Fibroblast of lung (primary cell): ENCODE measurements around the gene COL3A1. TPM values are rescaled to one million over a fixed set of nuclear protein-coding genes. Genes with fewer than 3 reads are reported as not detected.

Experiments used
- DNase-seq, 2 donors: peaks; one replicate each; pipeline versions ENCODE4 v3.0.0 to v3.0.0-alpha.2; 2010; ENCODE audit warnings: low read depth in 2 of 2
- H2AFZ ChIP-seq: 2 replicates; pipeline ENCODE4 v1.5.1; 2012; ENCODE audit warnings: low read length, control low read depth, inconsistent platforms
- H3K27ac ChIP-seq: 2 replicates; pipeline ENCODE4 v1.5.1; 2011; ENCODE audit warnings: low read length, control low read depth; ENCODE audit not compliant: insufficient read depth
- H3K27me3 ChIP-seq: 2 replicates; pipeline ENCODE4 v1.5.1; 2011; ENCODE audit warnings: mild to moderate bottlenecking, low read length; ENCODE audit not compliant: control insufficient read depth, insufficient read depth
- H3K36me3 ChIP-seq: 2 replicates; pipeline ENCODE4 v1.5.1; 2011; ENCODE audit warnings: low read length; ENCODE audit not compliant: control insufficient read depth, insufficient read depth
- H3K4me1 ChIP-seq: 2 replicates; pipeline ENCODE4 v1.5.1; 2011; ENCODE audit warnings: low read length; ENCODE audit not compliant: control insufficient read depth, insufficient read depth; ENCODE audit errors: extremely low read depth
- H3K4me2 ChIP-seq: 2 replicates; pipeline ENCODE4 v1.5.1; 2011; ENCODE audit warnings: low read length, control low read depth; ENCODE audit not compliant: insufficient read depth; ENCODE audit errors: extremely low read depth
- H3K4me3 ChIP-seq, 4 experiments: fragments of 200-600 bp in 1 of 4; sonication (generic) in 1 of 4; replicated peaks in 1 of 4; 2 replicates each; pipeline ENCODE4 v1.5.1; 2011 to 2016; ENCODE audit warnings: low read length in 4 of 4, low read depth in 3 of 4, mild to moderate bottlenecking in 3 of 4, control low read depth in 2 of 4, inconsistent platforms in 1 of 4, mixed read lengths in 1 of 4; ENCODE audit not compliant: insufficient read depth in 1 of 4; ENCODE audit errors: control extremely low read depth in 1 of 4
- H3K79me2 ChIP-seq: 2 replicates; pipeline ENCODE4 v1.5.1; 2012; ENCODE audit warnings: mild to moderate bottlenecking, low read length, inconsistent platforms; ENCODE audit not compliant: control insufficient read depth, insufficient read depth
- H3K9ac ChIP-seq: 2 replicates; pipeline ENCODE4 v1.5.1; 2011; ENCODE audit warnings: mild to moderate bottlenecking, low read length, control low read depth; ENCODE audit not compliant: insufficient read depth
- H3K9me3 ChIP-seq: 2 replicates; pipeline ENCODE4 v1.5.1; 2012; ENCODE audit warnings: low read depth, low read length; ENCODE audit not compliant: control insufficient read depth, insufficient read depth
- H4K20me1 ChIP-seq: 2 replicates; pipeline ENCODE4 v1.5.1; 2011; ENCODE audit warnings: low read length; ENCODE audit not compliant: control insufficient read depth, insufficient read depth; ENCODE audit errors: extremely low read depth
- EZH2 ChIP-seq: IDR thresholded peaks from 2 replicates; pipeline ENCODE4 v1.5.1; 2012; ENCODE audit warnings: low read length, control low read depth, mild to moderate bottlenecking; ENCODE audit errors: missing control alignments
- polyA plus RNA-seq, 2 donors: library from polyadenylated mRNA; depleted of rRNA in 1 of 2; stranded (reverse) in 1 of 2; unstranded in 1 of 2; fragments of >200 nt; gene quantifications; 2 replicates each; pipeline ENCODE4 v1.2.1, GENCODE V29; 2011 to 2012; ENCODE audit warnings: missing spikeins in 1 of 2
- total RNA-seq: library from RNA; depleted of rRNA; stranded (reverse); fragments of >200 nt; gene quantifications from 2 replicates; pipeline ENCODE4 v1.2.1, GENCODE V29; 2014
- TF ChIP-seq, protein P1 (sequence below), 2 donors: IDR thresholded peaks in 1 of 2; conservative IDR thresholded peaks in 1 of 2; 1 replicate in 1 of 2; 2 replicates in 1 of 2; pipeline ENCODE4 v1.5.1; 2011 to 2012; ENCODE audit warnings: low read length in 2 of 2, control low read depth in 1 of 2, inconsistent platforms in 1 of 2, low read depth in 1 of 2, mild to moderate bottlenecking in 1 of 2

Gene COL3A1
- total and polyA plus RNA-seq, 2 donors (not counting 1 experiment from before 2014, with no cell fraction given), result 925 to 2,255 TPM

DNA sequence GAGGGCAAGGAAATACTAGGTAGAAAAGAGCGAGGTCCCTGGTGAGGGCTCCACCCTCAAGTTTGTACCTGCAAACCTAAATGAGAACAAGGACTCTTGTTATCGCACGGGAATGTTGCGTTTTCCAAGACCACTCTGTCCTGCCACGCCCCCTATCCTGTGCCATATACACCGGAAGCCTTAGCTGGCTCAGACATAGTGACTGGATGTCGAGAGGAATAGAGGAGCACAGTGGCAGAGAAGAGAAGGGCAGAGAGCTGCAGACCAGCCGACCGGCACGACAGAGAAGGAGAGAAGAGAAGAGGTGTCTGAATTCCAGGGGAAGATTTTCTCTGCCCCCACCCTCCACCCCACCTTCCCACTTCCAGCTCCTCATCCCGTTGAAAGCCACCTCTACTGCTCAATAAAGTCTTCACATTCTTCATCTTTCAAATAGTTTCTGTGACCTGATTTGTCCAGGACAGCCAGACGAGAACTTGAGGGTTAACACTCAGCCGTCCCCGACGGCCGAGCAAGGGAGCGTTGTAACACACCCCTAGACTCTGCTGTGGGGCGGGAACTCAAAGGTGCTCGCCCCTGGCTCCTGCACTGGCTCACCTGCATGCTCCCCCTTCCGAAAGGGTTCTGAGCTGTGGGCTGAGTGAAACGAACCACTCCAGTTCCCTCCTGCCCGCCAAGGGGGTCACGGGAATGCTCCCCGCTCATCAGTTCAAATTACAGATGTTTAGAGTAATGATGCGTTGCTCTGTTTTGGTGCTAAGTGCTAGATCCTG, 24.9 kb upstream of the COL3A1 start:
- H3K4me1 ChIP-seq, result no peaks in the 10 kb centered on the region
- no peaks in the 10 kb centered on the region for H3K36me3 ChIP-seq

DNA sequence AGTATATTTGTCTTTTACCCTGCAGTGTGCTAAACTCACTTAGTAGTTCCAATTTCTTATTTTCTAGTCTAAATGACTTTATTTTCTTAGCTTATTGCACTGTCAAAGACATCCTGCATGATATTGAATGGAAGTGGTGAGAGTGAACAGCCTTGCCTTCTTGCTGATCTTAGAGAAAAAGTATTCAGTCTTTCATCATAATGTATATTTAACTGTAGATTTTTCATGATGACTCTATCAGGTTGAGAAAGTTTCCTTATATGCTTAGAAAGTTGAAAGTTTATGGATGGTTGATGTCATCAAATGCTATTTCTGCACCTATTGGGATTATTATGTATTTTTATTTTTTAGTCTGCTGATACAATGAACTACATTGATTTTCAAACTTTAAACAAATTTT, 21.3 kb upstream of the COL3A1 start:
- H3K27ac ChIP-seq, result no peak overlapping the region
- no peaks in the 10 kb centered on the region for H3K27me3 ChIP-seq
- peak in 1 of 2 donors; percentile 25 for DNase-seq
- no peaks in the 10 kb centered on the region for H3K79me2 ChIP-seq
- H3K9ac ChIP-seq, result no peak overlapping the region
- no peak for TF ChIP-seq EZH2
- TF ChIP-seq, protein P1, sequence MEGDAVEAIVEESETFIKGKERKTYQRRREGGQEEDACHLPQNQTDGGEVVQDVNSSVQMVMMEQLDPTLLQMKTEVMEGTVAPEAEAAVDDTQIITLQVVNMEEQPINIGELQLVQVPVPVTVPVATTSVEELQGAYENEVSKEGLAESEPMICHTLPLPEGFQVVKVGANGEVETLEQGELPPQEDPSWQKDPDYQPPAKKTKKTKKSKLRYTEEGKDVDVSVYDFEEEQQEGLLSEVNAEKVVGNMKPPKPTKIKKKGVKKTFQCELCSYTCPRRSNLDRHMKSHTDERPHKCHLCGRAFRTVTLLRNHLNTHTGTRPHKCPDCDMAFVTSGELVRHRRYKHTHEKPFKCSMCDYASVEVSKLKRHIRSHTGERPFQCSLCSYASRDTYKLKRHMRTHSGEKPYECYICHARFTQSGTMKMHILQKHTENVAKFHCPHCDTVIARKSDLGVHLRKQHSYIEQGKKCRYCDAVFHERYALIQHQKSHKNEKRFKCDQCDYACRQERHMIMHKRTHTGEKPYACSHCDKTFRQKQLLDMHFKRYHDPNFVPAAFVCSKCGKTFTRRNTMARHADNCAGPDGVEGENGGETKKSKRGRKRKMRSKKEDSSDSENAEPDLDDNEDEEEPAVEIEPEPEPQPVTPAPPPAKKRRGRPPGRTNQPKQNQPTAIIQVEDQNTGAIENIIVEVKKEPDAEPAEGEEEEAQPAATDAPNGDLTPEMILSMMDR (conservative IDR thresholded peaks at IDR 0.05 in 1 of 2, IDR thresholded peaks at IDR 0.05 in 1 of 2; ENCODE audit: low read depth in 1 of 2, low read length in 2 of 2), result no peak
- H3K4me3 ChIP-seq, result no peak overlapping the region
- H2AFZ ChIP-seq, result no peak overlapping the region
- no peaks in the 10 kb centered on the region for H4K20me1 ChIP-seq
- no peaks in the 10 kb centered on the region for H3K36me3 ChIP-seq
- no peak overlapping the region for H3K4me2 ChIP-seq
- H3K4me1 ChIP-seq, result no peaks in the 10 kb centered on the region
- H3K9me3 ChIP-seq, result no peaks in the 10 kb centered on the region

More for the DNA sequence above, 24.9 kb upstream of the COL3A1 start:
- TF ChIP-seq, protein P1 (conservative IDR thresholded peaks at IDR 0.05 in 1 of 2, IDR thresholded peaks at IDR 0.05 in 1 of 2; ENCODE audit: low read depth in 1 of 2, low read length in 2 of 2), result no peak
- no peak for TF ChIP-seq EZH2
- no peak overlapping the region for H3K9ac ChIP-seq
- no peak overlapping the region for H3K4me2 ChIP-seq
- H3K9me3 ChIP-seq, result no peaks in the 10 kb centered on the region
- no peaks in the 10 kb centered on the region for H3K79me2 ChIP-seq
- H3K4me3 ChIP-seq, result no peak overlapping the region
- no peaks in the 10 kb centered on the region for H3K27me3 ChIP-seq
- DNase-seq, result no peak
- no peaks in the 10 kb centered on the region for H4K20me1 ChIP-seq
- no peak overlapping the region for H2AFZ ChIP-seq
- no peak overlapping the region for H3K27ac ChIP-seq

DNA sequence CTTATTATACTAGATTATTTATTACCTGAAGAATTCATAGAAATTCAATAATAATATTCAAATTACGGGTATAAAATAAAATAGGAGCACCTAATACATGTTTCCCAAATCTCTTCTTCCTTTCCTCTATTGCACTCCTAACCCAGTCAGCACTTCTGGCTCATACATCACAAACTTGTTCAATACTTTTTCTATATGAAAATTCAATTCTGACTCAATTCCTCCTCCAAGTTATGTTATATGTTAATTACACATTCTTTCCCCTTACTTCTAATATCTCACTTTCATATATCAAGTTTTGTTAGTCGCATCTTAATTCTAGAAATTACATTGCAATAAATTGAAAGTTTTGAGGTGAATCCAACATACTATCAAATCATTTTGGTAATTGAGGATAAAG, 17.9 kb upstream of the COL3A1 start:
- no peak overlapping the region for H3K4me3 ChIP-seq
- no peaks in the 10 kb centered on the region for H3K9me3 ChIP-seq
- H3K27me3 ChIP-seq, result no peaks in the 10 kb centered on the region
- no peak overlapping the region for H3K9ac ChIP-seq
- TF ChIP-seq, protein P1 (conservative IDR thresholded peaks at IDR 0.05 in 1 of 2, IDR thresholded peaks at IDR 0.05 in 1 of 2; ENCODE audit: low read depth in 1 of 2, low read length in 2 of 2), result no peak
- no peak for TF ChIP-seq EZH2
- H3K36me3 ChIP-seq, result no peaks in the 10 kb centered on the region
- DNase-seq, result no peak
- no peaks in the 10 kb centered on the region for H4K20me1 ChIP-seq
- no peak overlapping the region for H3K27ac ChIP-seq
- H3K79me2 ChIP-seq, result no peaks in the 10 kb centered on the region
- no peak overlapping the region for H3K4me2 ChIP-seq
- H2AFZ ChIP-seq, result no peak overlapping the region
- H3K4me1 ChIP-seq, result no peaks in the 10 kb centered on the region
